ENCODE measurements around the gene VKORC1.

VKORC1 gene

GRCh38 chr16:31117384-31118222 is 23.0 kb upstream of the VKORC1 start, which contains the start of gene KAT8:
TSS of gene KAT8 (plus strand) at chr16:31117664. CDS start at chr16:31117682, 18 bp downstream.
- under 1% methylated on average over 41 of the region's 68 CpGs for WGBS
- peak within 1 kb of the TSS; percentile 58 for H2AFZ ChIP-seq (ENCODE audit: low read depth, low read length)

GRCh38 chr16:31114468-31114867 is 19.9 kb upstream of the VKORC1 start:
- H3K4ac ChIP-seq (ENCODE audit: low read depth in 1 of 2, low read length in 2 of 2) = no peak overlapping the region
- H3K4me1 ChIP-seq (ENCODE audit: control insufficient read depth, insufficient read depth, low read depth, low read length) = peaks cover 26% of the 10 kb centered on the region
- no peaks in the 10 kb centered on the region for H3K9me3 ChIP-seq (ENCODE audit: control insufficient read depth, low read length)
- no peak overlapping the region for H2BK15ac ChIP-seq (ENCODE audit: low read depth, poor library complexity, severe bottlenecking)
- no peak overlapping the region for H4K8ac ChIP-seq (ENCODE audit: low read length)
- no peak overlapping the region for H2BK12ac ChIP-seq (ENCODE audit: low read length in 2 of 2)
- H3K14ac ChIP-seq (ENCODE audit: low read length in 2 of 2) = no peak overlapping the region
- H2AK5ac ChIP-seq (ENCODE audit: low read length, severe bottlenecking) = no peak overlapping the region
- DNase-seq = no peak
- no peak overlapping the region for H3K23ac ChIP-seq (ENCODE audit: low read length in 2 of 2)
- H3K18ac ChIP-seq (ENCODE audit: low read depth in 1 of 2, low read length in 2 of 2) = no peak overlapping the region
- peaks cover 40% of the 10 kb centered on the region for H3K79me1 ChIP-seq (replicated peaks; ENCODE audit: low read length, poor library complexity, severe bottlenecking)
- no peak overlapping the region for H2BK120ac ChIP-seq (ENCODE audit: low read depth, low read length)
- H3K4me2 ChIP-seq (ENCODE audit: low read length, poor library complexity, severe bottlenecking) = no peak overlapping the region
- H3K4me3 ChIP-seq (ENCODE audit: insufficient read depth in 1 of 2, low read depth in 1 of 2, low read length in 2 of 2) = no peak overlapping the region
- no peak overlapping the region for H2AFZ ChIP-seq (ENCODE audit: low read depth, low read length)
- no peak overlapping the region for H4K91ac ChIP-seq (ENCODE audit: low read length)
- 93% methylated on average over 8 of the region's 8 CpGs for WGBS
- no peak overlapping the region for H2BK5ac ChIP-seq (ENCODE audit: low read depth, low read length, poor library complexity, severe bottlenecking)
- H3K9ac ChIP-seq (ENCODE audit: low read length) = peak overlapping the region; percentile 38
- no peaks in the 10 kb centered on the region for H3K27me3 ChIP-seq (ENCODE audit: control insufficient read depth in 1 of 2, insufficient read depth in 1 of 2, low read length in 2 of 2)
- peak overlapping the region; percentile 14 for H3K27ac ChIP-seq (ENCODE audit: low read length, poor library complexity, severe bottlenecking)
- peaks cover 41 to 45% of the 10 kb centered on the region in 2 experiments for H3K36me3 ChIP-seq (ENCODE audit: control insufficient read depth in 1 of 2, insufficient read depth in 2 of 2, low read depth in 1 of 2, low read length in 2 of 2)

More at GRCh38 chr16:31117384-31118222, 23.0 kb upstream of the VKORC1 start, which contains the start of gene KAT8:
- H3K4me2 ChIP-seq (ENCODE audit: low read length, poor library complexity, severe bottlenecking) = peak within 1 kb of the TSS; percentile 72
- H2BK15ac ChIP-seq (ENCODE audit: low read depth, poor library complexity, severe bottlenecking) = no peak within 1 kb of the TSS
- no peaks in the 10 kb centered on the region for H3K9me3 ChIP-seq (ENCODE audit: control insufficient read depth, low read length)
- peaks cover 15% of the 10 kb centered on the region for H3K4me1 ChIP-seq (ENCODE audit: control insufficient read depth, insufficient read depth, low read depth, low read length)
- peak within 1 kb of the TSS in 1 of 2 experiments; percentile 94 for H3K4ac ChIP-seq (ENCODE audit: low read depth in 1 of 2, low read length in 2 of 2)
- H3K23ac ChIP-seq (ENCODE audit: low read length in 2 of 2) = peak within 1 kb of the TSS in 1 of 2 experiments; percentile 57
- H2BK12ac ChIP-seq (ENCODE audit: low read length in 2 of 2) = peak within 1 kb of the TSS in 1 of 2 experiments; percentile 6
- H4K91ac ChIP-seq (ENCODE audit: low read length) = peak within 1 kb of the TSS; percentile 45
- no peak within 1 kb of the TSS for H2AK5ac ChIP-seq (ENCODE audit: low read length, severe bottlenecking)
- no peaks in the 10 kb centered on the region for H3K27me3 ChIP-seq (ENCODE audit: control insufficient read depth in 1 of 2, insufficient read depth in 1 of 2, low read length in 2 of 2)
- peak within 1 kb of the TSS; percentile 93 for H3K9ac ChIP-seq (ENCODE audit: low read length)
- peak within 1 kb of the TSS; percentile 84 to 85 for H3K4me3 ChIP-seq (ENCODE audit: insufficient read depth in 1 of 2, low read depth in 1 of 2, low read length in 2 of 2)
- H3K36me3 ChIP-seq (ENCODE audit: control insufficient read depth in 1 of 2, insufficient read depth in 2 of 2, low read depth in 1 of 2, low read length in 2 of 2) = peaks cover 25 to 44% of the 10 kb centered on the region in 2 experiments
- peak within 1 kb of the TSS; percentile 90 for H2BK5ac ChIP-seq (ENCODE audit: low read depth, low read length, poor library complexity, severe bottlenecking)
- DNase-seq = peak; percentile 99
- H3K14ac ChIP-seq (ENCODE audit: low read length in 2 of 2) = no peak within 1 kb of the TSS
- peak within 1 kb of the TSS; percentile 92 for H3K27ac ChIP-seq (ENCODE audit: low read length, poor library complexity, severe bottlenecking)
- peaks cover 23% of the 10 kb centered on the region for H3K79me1 ChIP-seq (replicated peaks; ENCODE audit: low read length, poor library complexity, severe bottlenecking)
- peak within 1 kb of the TSS; percentile 45 for H2BK120ac ChIP-seq (ENCODE audit: low read depth, low read length)
- H4K8ac ChIP-seq (ENCODE audit: low read length) = peak within 1 kb of the TSS; percentile 79
- H3K18ac ChIP-seq (ENCODE audit: low read depth in 1 of 2, low read length in 2 of 2) = peak within 1 kb of the TSS; percentile 69 to 88

GRCh38 chr16:31113121-31114120 is 18.8 kb upstream of the VKORC1 start:
- Histone ChIP-seq H3K27ac (ENCODE audit: low read length, poor library complexity, severe bottlenecking) (peak overlapping the region; percentile 90), H2AK5ac (ENCODE audit: low read length, severe bottlenecking) (peak overlapping the region; percentile 23), H3K4me1 (ENCODE audit: control insufficient read depth, insufficient read depth, low read depth, low read length) (peaks cover 30% of the 10 kb centered on the region)

More at GRCh38 chr16:31113121-31114120, 18.8 kb upstream of the VKORC1 start:
- Histone ChIP-seq H3K27me3 (ENCODE audit: control insufficient read depth in 1 of 2, insufficient read depth in 1 of 2, low read length in 2 of 2) (no peaks in the 10 kb centered on the region), H3K14ac (ENCODE audit: low read length in 2 of 2) (no peak overlapping the region), H4K8ac (ENCODE audit: low read length) (no peak overlapping the region), H3K18ac (ENCODE audit: low read depth in 1 of 2, low read length in 2 of 2) (no peak overlapping the region), H3K4me3 (ENCODE audit: insufficient read depth in 1 of 2, low read depth in 1 of 2, low read length in 2 of 2) (no peak overlapping the region), H2BK5ac (ENCODE audit: low read depth, low read length, poor library complexity, severe bottlenecking) (no peak overlapping the region), H3K9me3 (ENCODE audit: control insufficient read depth, low read length) (no peaks in the 10 kb centered on the region), H3K23ac (ENCODE audit: low read length in 2 of 2) (no peak overlapping the region), H2BK15ac (ENCODE audit: low read depth, poor library complexity, severe bottlenecking) (no peak overlapping the region), H2BK120ac (ENCODE audit: low read depth, low read length) (no peak overlapping the region), H3K36me3 (ENCODE audit: control insufficient read depth in 1 of 2, insufficient read depth in 2 of 2, low read depth in 1 of 2, low read length in 2 of 2) (peaks cover 40 to 43% of the 10 kb centered on the region in 2 experiments), H3K4ac (ENCODE audit: low read depth in 1 of 2, low read length in 2 of 2) (no peak overlapping the region), H4K91ac (ENCODE audit: low read length) (no peak overlapping the region), H2AFZ (ENCODE audit: low read depth, low read length) (no peak overlapping the region), H3K9ac (ENCODE audit: low read length) (peak overlapping the region; percentile 34), H3K4me2 (ENCODE audit: low read length, poor library complexity, severe bottlenecking) (peak overlapping the region; percentile 31), H3K79me1 (replicated peaks; ENCODE audit: low read length, poor library complexity, severe bottlenecking) (peaks cover 42% of the 10 kb centered on the region), H2BK12ac (ENCODE audit: low read length in 2 of 2) (no peak overlapping the region)
- no peak for DNase-seq
- WGBS = 94% methylated on average over 4 of the region's 5 CpGs
